ENCODE data around the gene NUDT7.

- TF ChIP-seq CTCF (IDR thresholded peaks at IDR 0.05) (no peak), POLR2A (IDR thresholded peaks at IDR 0.05) (no peak)
Observed at GRCh38 chr16:77674888-77675287, 47.4 kb upstream of the NUDT7 start.
